Measurements from ENCODE around the gene GRB10.

Gene GRB10

DNA sequence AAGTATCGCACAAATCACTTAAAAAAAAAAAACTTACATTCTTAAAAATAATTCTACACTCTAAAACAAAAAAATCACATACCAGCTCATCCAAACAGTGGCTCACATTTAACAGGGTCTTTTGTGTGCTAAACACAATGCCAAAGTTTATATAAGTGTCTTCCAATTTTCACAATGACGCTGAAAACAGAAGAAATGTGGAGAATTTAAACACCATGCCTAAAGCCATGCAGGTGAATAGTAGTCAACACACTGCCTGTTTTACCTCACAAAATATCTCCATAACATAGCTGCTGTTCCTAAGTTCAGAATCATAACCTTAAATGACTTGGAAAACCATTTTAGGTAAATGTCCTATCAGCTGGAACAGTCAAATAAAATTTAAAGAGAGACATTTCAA, 55.0 kb downstream of the GRB10 start:
- no peaks in the 10 kb centered on the region for H3K4me1 ChIP-seq
- TF ChIP-seq, protein P1, sequence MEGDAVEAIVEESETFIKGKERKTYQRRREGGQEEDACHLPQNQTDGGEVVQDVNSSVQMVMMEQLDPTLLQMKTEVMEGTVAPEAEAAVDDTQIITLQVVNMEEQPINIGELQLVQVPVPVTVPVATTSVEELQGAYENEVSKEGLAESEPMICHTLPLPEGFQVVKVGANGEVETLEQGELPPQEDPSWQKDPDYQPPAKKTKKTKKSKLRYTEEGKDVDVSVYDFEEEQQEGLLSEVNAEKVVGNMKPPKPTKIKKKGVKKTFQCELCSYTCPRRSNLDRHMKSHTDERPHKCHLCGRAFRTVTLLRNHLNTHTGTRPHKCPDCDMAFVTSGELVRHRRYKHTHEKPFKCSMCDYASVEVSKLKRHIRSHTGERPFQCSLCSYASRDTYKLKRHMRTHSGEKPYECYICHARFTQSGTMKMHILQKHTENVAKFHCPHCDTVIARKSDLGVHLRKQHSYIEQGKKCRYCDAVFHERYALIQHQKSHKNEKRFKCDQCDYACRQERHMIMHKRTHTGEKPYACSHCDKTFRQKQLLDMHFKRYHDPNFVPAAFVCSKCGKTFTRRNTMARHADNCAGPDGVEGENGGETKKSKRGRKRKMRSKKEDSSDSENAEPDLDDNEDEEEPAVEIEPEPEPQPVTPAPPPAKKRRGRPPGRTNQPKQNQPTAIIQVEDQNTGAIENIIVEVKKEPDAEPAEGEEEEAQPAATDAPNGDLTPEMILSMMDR (IDR thresholded peaks at IDR 0.05; ENCODE audit: low read depth, low read length): no peak
- H3K9me3 ChIP-seq: no peaks in the 10 kb centered on the region
- no peak for DNase-seq
- H3K27me3 ChIP-seq: peaks cover 56% of the 10 kb centered on the region
- no peaks in the 10 kb centered on the region for H3K36me3 ChIP-seq
- no peak overlapping the region for H3K4me3 ChIP-seq (ENCODE audit: low read depth, low read length)

DNA sequence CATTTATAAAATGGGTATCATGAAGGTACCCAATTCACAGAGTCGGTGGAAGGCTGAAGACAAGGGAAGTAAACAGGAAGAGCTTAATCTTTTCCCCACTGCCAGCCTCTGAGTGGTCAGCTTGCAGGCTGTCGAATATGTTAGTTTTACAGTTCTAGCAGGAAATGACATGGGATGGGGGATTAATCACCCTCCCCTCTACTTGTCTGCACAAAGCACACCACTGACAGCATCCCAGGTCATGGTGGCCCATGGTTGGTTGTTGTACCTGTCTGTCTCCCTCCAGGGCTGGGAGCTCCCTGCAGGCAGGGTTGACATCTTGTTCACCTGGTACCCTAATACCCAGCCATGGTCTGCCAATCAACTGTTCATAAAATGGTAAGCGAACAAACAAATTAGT, 55.6 kb downstream of the GRB10 start:
- no peak overlapping the region for H3K4me3 ChIP-seq (ENCODE audit: low read depth, low read length)
- H3K36me3 ChIP-seq: no peaks in the 10 kb centered on the region
- no peaks in the 10 kb centered on the region for H3K4me1 ChIP-seq
- no peak for DNase-seq
- H3K9me3 ChIP-seq: no peaks in the 10 kb centered on the region
- TF ChIP-seq, protein P1 (IDR thresholded peaks at IDR 0.05; ENCODE audit: low read depth, low read length): no peak
- H3K27me3 ChIP-seq: peaks cover 59% of the 10 kb centered on the region

DNA sequence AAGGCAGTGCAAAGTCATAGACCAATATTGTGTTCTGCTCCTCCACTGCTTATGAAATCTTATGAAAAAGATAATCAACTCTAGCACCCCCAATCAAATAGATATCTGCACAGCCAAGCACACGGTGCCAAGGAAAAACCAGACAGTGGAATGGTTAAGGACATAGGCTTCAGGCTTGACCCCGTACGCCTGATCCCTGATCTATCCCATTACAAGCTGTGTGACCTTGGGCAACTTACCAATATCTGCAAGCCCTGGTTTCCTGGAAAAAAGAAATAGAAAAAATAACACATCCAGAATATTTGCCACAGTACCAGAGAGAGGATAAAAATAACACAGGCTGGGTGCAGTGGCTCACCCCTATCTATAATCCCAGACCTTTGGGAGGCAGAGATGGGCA, 56.9 kb downstream of the GRB10 start:
- no peaks in the 10 kb centered on the region for H3K4me1 ChIP-seq
- H3K9me3 ChIP-seq: no peaks in the 10 kb centered on the region; the same call in 1 of the 2 replicates
- no peak overlapping the region for H3K4me3 ChIP-seq (ENCODE audit: low read depth, low read length)
- peaks cover 59% of the 10 kb centered on the region for H3K27me3 ChIP-seq
- TF ChIP-seq, protein P1 (IDR thresholded peaks at IDR 0.05; ENCODE audit: low read depth, low read length): no peak
- H3K36me3 ChIP-seq: no peaks in the 10 kb centered on the region
- DNase-seq: no peak

DNA sequence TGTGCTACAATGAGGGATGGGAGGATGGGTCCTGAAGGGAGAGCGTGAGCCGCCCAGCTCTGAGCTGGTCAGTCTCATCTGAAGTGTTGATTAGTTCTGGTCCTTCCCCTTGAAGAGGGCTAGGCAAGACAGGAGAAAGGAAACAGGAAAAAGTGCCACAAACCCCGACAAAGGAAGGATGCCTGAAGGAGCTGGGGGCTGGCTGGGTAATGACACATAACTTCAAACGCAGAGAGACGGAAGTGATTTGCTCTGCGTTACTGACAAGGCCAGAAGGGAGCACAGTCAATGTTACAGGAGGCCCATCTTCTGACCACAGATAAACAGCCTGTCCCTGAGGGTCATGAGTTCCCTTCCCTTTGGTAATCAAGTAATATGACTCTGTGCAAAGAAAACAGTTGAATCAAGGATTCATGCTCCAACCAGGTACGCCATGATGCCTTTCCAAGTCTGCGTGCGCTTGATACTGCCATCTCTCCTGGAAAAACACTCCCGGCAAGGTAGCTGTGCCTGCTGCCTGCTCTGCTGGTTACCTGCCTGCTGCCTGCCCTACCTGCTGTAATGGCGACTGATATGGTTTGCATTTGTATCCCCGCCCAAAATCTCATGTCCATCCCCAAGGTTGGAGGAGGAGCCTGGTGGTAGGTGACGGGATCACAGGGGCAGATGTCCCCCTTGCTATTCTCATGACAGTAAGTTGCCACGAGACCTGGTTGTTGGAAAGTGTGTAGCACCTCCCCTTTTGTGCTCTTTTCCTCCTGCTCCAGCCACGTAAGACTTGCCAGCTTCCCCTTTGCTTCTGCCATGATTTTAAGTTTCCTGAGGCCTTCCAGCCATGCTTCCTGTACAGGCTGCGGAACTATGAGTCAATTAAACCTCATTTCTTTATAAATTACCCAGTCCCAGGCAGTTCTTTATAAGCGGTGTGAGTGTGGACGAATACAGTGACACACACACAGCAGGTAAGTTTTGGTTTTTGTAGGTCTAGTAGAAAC, 57.9 kb downstream of the GRB10 start:
- Histone ChIP-seq H3K27me3 (peaks cover 62% of the 10 kb centered on the region), H3K36me3 (no peaks in the 10 kb centered on the region), H3K4me1 (no peaks in the 10 kb centered on the region), H3K9me3 (no peaks in the 10 kb centered on the region; the same call in 1 of the 2 replicates), H3K4me3 (ENCODE audit: low read depth, low read length) (no peak overlapping the region)
- TF ChIP-seq, protein P1 (IDR thresholded peaks at IDR 0.05; ENCODE audit: low read depth, low read length): no peak
- DNase-seq: no peak

DNA sequence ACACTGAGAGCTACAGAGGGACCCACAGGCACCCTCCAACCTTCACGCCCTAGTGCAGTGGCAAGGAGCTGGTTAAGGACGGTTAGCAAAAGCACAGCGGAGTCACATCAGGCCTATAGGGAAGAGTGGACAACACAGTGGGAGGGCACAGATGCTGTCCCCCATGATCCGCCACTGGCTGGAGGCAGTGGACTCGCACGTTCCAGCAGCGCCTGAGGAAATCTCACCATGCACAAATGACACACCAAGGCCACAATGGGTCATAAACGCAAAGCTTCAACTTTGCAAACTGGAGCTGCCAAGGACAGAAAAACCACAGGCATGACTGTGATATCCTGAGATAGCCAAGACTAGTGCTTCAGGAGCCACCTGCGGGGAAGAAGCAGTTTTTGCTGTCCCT, 58.8 kb downstream of the GRB10 start:
- TF ChIP-seq, protein P1 (IDR thresholded peaks at IDR 0.05; ENCODE audit: low read depth, low read length): no peak
- H3K9me3 ChIP-seq: no peaks in the 10 kb centered on the region; the same call in 1 of the 2 replicates
- DNase-seq: no peak
- no peaks in the 10 kb centered on the region for H3K4me1 ChIP-seq
- H3K27me3 ChIP-seq: peaks cover 60% of the 10 kb centered on the region
- H3K36me3 ChIP-seq: no peaks in the 10 kb centered on the region
- no peak overlapping the region for H3K4me3 ChIP-seq (ENCODE audit: low read depth, low read length)

DNA sequence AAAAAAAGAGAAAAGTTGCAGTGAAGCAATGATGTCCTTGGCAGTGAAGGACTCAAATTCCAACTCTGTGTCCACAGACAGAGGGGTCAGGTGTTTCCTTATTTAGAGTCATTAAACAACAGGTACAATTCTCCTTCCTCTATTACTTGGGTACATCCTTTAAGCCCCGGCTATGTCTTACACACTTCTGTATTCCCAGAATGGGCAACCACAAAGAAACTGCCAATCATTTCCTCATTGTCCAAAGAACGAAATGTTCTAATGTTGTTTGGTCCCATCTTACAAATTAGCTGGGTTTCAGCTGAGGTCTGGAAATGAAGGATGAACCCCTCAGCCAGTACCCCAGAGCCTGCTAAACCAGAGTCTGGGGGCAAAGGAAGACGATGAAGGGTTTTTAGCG, 59.5 kb downstream of the GRB10 start:
- Histone ChIP-seq H3K36me3 (no peaks in the 10 kb centered on the region), H3K9me3 (no peaks in the 10 kb centered on the region; the same call in 1 of the 2 replicates), H3K4me1 (no peaks in the 10 kb centered on the region), H3K27me3 (peaks cover 58% of the 10 kb centered on the region), H3K4me3 (ENCODE audit: low read depth, low read length) (no peak overlapping the region)
- TF ChIP-seq, protein P1 (IDR thresholded peaks at IDR 0.05; ENCODE audit: low read depth, low read length): no peak
- DNase-seq: no peak

Measured in BE2C (cell line).